CD4-positive, alpha-beta T cell treated with Interleukin-17A for 4 hours (primary cell): ENCODE measurements around the gene NKAIN2.
"Not testable (repeated sequence)": the region's sequence is repeated elsewhere in the genome, so short reads cannot be mapped to it uniquely, and the experiment has no call there.

Experiments used
- DNase-seq: peaks from one replicate; pipeline ENCODE4 v3.0.0-alpha.2; 2020; ENCODE audit warnings: mixed read lengths

Gene NKAIN2

DNA sequence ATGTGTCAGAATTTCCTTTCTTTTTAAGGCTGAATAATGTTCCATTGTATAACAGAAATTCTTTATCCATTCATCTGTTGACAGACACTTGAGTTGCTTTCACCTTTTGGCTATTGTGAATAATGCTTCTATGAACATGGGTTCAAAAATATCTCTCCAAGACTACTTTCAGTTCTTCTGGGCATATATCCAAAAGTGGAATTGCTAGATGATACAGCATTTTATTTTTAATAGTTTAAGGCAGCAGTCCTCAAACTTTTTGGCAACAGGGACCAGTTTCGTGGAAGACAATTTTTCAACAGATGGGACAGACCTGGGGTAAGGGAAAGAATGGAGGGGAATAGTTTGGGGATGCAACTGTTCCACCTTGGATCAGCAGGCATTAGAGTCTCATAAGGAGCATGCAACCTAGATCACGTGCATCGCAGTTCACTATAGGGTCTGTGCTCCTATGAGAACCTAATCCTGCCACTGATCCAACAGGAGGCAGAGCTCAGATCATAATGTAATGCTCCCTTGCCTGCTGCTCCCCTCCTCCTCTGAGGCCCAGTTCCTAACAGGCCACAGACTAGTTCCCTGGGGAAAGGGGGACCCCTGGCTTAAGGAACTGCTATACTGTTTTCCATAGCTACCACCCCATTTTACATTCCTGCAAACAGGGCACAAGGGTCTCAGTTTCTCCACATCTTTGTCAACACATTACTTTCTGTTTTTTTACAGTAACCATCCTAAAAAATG is 918.6 kb downstream of the NKAIN2 start:
- no peak for DNase-seq

DNA sequence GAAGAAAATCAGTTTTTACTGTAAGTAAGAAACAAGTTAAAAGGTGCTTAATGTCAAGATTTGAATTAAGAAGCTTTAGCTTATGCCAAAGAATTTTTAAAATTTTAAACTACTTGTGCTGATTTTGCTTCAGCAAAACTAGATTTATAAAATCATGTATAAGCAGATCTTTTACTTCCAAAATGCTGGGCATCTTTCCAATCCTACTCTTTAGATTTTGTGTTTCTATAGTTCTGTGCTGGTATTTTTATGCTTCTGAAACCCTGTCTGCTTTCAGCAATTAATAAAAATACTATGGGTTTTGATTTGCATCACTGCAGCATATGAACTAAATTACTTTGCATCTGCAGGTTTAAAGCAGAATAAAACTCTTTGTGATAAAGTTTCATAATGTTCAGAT is 920.0 kb downstream of the NKAIN2 start:
- DNase-seq = no peak

DNA sequence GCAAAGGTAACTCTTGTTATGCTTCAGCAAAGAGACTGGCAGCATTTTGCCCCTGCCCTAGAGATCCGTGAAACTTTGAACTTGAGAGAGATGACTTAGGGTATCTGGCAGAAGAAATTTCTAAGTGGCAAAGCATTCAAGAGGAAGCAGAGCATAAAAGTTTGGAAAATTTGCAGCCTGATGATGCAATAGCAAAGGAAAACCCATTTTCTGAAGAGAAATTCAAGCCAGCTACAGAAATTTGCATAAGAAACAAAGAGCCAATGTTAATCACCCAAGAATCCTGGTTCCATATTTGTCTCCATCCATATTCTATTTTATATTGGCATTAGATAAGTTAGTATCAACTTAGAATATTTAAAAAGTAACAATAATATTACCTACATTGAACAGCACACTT is 934.1 kb downstream of the NKAIN2 start:
- not testable (repeated sequence) for DNase-seq

DNA sequence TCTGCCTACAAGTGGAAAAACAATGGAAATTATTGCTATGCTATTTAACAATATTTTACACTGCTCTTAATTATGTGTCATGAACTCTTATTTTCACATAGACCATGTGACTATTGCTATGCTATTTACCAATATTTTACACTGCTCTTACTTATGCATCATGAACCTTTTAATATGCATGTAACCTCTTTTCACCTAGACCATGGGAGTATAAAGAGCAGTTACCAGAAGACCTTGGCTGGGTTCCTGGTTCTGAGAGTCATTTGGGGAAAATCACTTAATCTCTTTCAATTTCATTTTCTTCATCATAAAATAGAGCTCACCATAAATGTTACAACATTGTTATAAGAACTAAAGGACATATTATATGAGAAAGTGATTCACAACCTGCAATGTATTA is 934.8 kb downstream of the NKAIN2 start:
- DNase-seq = no peak

DNA sequence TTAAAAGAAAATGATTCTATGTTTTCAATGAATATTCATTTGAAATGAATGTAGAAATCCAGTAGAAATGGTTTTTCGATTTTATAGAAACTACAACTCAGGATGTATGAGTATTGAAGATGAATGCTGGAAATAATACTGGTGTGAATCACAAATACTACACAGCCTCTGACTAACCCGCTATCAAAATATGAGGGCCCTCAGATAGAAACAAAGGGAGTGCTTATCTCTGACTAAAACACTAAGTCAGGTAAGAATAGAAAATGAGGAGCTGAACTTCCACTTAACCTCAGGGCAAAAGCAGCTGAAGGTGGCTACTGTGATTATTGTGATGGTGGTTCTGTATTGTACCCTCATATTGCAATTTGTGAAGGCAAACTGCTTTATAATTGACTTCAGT is 937.7 kb downstream of the NKAIN2 start:
- DNase-seq = no peak

DNA sequence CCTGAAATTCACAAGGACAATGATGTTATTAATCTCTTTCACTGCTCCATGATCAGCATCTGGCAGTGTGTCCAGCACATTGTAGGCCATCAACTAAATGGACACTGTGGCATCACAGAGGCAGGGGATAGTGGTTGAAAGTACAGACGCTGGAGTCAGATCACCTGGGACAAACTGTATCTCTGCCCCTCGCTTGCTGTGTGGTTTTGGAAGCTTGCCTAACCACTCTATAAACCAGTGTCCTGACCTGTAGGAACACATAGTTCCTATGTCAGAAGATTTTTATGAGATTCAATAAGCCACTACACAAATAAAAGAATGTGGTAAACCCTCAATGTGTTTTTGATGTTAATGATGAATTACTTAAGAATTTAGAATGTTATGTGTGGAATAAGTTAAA is 939.3 kb downstream of the NKAIN2 start:
- DNase-seq = no peak

DNA sequence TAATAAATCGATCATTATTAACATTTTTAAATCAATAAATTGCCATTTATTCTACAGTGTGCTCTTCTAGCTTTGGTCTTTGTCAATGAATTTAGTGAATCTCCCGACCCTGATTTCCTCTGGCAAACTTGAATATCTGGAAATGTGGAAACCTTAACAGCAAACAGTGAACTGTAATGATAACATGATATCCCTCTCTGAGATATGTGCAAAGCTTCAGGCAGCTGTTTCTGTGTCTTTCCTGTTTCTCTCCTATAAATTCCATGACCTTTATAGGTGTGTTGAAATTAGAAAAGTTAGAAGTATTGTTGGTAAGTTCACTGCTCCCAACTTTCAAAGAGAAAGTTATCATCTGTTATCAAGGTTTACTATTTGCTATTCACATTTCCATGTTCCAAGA is 939.8 kb downstream of the NKAIN2 start:
- no peak for DNase-seq

DNA sequence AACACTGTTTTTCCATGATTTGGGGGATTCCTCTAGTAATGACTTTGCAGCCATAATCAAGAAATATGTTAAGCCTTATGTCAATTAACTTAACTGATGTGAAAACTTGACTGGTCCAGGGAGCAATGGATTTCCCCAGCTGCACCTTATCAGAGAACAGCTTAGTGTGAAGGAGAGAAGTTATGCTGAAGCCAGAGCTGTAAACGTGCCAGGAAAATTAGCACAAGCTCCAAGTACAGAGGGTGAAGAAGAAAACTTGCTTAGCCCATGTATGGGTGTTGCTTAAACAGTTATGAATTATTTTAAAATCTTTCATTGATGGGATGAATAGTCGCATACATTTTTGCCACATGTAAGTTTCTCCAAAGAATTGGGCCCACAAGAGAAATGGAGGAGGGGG is 943.7 kb downstream of the NKAIN2 start:
- DNase-seq = no peak

DNA sequence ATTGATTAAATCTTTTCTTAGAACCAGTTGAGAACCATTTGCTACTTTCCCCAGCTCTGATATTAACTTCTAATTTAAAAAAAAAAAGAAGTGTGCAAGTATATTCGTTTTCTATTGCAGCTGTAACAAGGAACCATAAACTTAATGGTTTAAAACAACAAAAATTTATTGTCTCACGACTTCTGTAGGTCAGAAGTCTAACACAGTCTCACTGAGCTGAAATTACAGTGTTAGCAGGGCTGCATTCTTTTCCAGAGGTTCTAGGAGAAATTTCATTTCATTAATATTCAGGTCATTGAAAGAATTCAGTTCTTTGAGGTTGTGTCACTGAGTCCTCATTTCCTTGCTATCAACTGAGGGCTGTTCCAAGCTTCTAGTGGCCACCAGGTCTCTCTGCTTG is 945.1 kb downstream of the NKAIN2 start:
- no peak for DNase-seq

DNA sequence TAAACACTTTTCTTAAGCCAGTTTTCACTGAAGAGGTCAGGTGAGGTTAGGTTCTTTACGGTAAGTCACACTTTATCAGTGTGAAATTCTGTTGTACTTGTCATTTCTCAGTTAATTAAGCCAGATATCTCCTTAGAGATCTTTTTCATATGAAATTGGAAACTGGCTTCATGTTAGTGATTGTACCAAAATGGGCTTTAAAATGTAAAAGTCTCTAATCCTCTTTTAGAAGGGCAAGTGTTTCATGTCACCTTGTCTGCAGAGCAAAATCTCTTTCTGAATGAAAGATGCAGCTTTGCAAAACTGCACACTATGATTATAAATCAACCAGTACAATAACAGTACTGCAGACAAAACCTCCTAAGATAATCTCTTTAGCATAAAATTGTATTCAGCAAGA is 949.3 kb downstream of the NKAIN2 start:
- DNase-seq = no peak

DNA sequence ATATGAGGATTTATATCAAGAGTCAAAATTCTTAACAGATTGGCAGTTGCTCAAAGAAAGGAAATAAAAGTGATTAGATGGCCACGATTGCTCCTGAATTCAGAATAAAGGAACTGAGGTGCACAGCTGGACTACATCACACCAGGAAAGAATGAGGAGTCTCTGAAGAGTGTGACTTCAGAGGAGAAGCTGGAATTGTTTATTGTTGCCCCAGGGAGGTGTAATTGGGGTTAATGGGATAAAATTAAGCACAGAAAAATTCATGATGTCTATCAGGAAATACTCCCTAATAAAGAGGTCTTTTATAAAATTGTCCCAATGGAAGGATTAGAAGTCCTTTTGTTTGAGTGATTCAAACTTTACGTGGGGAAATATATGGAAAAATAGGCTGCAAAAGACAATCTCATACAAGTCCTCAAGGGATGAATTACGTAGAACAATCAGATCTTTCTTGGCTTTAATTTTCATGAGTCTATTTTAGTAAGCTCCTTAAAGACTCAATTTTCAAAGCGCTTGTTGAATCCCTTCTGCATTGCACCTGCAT is 950.0 kb downstream of the NKAIN2 start:
- no peak for DNase-seq

DNA sequence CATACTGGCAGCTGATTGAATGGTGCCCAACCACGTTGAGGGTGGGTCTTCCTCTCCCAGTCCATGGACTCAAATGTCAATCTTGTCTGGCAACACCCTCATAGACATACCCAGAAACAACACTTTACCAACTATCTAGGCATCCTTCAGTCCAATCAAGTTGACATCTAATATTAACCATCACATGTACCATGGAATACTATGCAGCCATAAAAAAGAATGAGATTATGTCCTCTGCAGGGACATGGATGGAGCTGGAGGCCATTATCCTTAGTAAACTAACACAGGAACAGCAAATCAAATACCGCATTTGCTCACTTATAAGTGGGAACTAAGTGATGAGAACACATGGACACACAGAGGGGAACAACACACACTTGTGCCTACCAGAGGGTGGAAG is 951.7 kb downstream of the NKAIN2 start:
- DNase-seq = no peak

DNA sequence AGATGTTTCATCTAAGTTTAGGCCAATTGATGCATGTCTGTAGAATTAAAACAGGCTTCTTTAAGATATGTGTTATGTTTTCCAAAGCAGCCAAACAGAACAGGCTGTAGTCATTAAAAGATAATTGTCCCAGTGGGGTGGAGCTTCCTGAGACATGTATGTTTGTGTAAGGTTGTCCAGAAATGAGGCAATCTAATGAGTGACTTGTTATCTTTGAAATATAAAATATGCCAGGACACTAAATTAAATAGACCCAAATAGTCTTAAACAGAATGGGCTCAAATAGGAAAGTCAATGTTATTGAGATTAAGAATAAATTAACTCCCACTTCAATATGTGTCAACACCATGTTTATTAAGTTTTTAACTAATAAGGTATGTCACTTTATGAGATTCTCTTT is 953.9 kb downstream of the NKAIN2 start:
- no peak for DNase-seq

DNA sequence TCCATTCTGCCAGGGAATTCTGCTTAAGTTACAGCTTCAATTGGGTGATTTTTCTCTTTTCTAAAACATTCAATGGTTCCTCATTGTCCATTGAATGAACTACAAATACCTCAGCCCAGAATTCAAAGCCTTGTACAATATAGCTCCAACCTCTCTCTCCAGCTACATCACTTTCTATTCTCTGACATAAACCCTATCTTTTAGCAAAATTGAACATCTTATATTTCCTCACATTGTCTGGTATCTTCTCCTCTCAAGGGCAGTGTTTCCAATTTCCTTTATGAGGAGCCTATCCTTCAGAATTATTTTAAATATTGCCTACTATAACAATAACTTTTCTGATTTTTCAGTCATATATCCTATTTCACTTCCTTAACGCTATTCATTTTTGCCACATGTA is 955.0 kb downstream of the NKAIN2 start:
- DNase-seq = no peak

DNA sequence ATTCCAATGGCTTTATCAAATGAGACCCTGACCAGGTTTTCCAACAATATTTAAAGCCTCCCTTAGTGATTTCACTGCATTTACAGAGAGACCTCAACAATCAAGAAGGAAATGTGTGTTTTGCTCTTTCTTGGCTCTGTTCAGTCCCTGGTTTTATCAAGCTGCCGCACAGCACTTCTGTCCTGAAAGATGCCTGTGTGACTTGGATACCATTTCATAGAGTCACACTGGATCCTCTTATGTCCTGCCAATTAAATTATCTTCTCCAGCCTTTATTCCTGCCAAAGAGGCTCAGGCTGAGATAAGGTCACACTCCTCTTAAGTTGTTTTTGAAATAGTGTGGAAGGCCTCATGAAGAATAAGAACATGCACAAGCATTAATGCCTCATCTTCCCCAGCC is 961.6 kb downstream of the NKAIN2 start:
- DNase-seq = no peak

DNA sequence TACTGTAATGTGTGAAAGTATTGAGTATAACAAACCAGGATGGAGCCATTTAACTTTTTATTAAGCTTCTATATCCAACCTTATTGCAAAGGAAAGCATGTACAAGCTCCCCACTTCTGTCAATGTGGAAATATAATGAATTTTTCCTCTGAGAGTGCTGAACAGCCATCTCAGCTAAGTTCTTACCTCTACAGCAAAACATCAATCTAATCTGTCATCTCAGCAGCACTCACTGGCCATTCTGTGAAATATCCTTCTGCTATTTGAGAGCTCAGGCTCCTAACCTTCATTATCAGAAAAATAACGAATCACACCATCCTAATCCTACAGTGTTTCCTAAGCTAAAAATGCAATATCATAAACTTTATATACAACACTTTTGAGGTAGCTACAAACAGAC is 964.6 kb downstream of the NKAIN2 start:
- DNase-seq = no peak

DNA sequence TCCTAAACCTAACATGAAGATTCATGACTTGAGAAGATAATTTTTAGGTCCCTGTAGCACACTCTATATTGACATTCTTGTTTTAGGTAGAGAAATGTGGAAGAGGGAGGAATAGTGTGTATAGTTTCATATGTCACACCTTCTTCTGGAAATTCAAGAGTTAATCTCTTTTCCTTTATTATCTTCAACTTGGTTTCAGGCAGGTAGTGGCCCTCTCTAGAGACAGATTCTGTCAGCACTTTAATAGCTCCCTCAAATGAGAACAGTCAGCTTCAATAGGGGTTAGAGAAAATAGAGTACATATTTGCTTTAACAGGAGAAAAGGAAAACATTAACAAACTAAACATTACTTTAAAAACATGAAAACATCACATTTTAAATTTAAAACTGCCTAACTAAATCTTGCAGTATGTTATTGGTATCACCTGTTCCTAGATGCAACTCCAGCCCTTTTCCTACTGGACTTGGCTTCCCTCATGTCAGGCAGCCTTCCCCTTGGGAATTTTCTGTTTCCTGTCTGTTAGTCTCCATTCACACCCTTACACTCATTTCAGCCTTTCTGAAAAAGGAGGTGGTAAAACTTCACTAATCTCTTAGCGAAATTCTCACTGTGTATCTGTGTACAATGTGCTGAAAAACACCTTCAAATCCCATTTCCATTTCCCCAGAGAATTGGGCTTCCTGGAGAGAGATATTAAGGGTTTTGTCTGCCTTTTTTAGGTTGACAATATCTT is 966.3 kb downstream of the NKAIN2 start:
- no peak for DNase-seq

DNA sequence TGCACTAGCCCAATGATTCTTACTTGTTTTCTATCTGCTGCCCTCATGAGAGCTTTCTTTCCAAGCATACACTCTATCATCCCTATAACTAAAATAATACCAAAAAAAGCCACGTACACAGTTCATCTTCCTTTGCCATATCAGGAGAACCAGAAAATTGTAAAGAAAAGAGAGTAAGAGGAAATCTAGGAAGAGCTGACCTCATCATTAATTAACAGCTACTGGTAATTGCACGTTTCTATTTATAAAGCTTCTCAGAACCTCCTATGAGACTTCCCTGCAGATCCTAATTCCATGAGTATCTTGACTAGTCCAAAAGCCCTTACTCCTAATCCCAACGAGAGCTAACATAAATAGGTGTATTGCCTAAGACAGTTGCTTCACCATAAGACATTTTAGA is 967.1 kb downstream of the NKAIN2 start:
- no peak for DNase-seq

DNA sequence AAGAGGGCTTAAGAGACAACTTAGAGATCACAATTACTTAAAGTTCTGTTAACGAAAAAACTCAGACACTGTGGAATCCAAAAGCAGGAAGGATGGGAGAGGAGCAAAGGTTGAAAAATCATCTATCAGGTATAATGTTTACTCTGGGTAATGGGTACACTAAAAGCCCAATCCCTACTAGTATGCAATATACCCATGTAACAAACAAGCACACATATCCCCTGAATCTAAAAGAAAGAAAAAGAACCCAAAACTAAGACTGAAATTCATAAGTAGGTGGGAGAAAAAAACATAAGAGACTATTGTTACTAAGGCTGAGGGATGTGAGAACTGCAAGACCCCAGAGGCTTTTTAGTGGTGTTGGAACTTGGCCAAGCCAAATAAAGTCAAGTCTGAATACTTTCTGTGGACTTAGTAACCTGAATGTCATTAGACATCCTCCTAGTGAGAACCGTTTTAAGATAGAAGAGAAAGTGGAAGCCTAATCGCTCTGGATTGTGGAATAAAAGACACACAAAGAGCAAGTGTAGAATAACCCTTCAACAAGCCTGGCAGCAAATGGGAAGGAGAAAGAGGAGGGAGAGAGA is 969.2 kb downstream of the NKAIN2 start:
- no peak for DNase-seq

DNA sequence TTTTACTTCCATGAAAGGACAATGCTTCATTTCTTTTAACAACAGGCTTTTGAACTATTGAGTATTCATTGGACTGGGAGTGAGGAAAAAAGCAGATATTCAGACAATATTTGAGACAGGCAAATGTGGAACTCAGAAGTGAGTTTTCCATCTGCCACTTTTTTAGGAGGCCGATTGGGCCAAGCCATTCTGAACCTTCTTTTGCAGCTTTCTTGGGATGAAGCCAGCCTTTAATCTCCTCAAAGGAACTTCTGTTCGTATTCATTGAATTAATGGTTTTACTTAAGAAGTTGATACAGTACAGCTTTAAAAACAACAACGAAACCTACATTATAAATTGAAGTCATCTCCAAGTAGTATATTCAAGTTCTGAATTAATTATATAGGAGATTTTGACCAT is 971.5 kb downstream of the NKAIN2 start:
- DNase-seq = no peak

DNA sequence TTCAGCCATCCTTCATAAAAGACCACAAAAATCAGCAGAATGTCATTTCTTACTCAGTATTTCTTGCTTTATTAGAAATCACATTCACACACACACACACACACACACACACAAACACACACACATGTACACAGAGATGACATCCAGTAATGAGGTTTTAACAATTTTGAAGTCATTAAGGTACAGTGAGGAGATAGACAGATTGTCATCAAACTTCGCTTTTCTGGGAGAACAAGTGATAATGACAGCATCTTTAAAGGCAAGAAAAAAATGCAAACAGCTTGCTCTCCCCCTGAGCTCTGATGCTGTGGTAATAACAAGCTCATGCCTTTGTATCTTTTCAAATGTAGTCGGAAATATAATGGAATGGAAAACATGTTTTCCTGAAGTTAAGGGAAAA is 974.2 kb downstream of the NKAIN2 start:
- no peak for DNase-seq

DNA sequence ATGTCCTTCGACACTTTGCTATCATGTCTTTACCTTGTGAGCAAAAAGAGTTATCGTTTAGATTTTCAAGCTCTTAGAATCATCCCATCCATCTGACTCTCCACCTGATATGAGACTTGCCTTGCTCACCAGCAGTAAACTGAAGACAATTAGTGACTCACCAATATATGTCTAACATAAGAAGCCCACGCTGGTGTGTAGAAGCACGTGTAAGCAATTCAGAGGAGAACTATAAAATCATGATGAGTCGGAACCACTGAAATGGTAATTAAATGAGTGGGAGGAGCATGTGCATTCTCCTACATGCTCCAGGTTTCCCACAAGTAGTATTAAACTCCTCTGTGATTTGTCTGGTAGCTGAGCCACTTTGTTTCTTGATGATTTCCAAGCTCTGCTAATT is 977.0 kb downstream of the NKAIN2 start:
- no peak for DNase-seq

DNA sequence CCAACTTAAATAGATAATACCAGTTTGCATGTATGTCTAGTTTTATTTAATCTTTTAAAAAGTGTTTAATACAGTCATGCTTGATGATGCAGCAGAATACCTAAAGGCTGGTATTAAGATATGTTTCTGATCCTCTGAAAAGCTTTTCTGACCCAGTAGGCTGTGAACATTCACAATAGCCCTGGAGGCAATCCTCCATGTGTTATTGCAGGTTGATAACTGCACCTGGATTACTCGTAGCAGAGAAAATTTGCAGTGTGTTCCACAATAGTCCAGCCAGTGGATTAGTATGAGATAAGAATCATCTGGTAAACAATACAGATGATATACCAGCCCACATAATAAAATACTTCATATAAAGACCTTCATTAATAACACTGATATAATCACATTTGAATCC is 979.7 kb downstream of the NKAIN2 start:
- no peak for DNase-seq

DNA sequence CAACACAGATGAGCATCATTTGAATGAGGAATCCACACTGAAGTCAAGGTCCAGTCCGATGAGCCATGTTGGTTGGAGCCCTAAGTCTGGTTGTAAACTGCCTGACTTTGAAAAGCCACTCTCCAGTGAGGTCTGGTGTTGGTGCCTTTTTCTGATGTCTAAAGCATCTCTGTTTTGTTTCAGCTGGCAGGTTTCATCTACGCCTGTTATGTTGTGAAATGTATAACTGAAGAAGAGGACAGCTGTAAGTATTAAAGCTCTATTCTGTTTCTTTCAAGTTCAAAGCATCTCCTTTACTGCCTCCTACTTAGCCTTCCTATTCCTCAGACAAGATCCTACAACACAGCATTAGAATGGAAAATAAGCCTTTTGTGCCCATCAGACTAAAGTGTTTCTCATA is 987.5 kb downstream of the NKAIN2 start:
- DNase-seq = no peak
